Ascending aorta (tissue), 2 donors: ENCODE data around the gene SDF2. TPM values are rescaled to one million over a fixed set of nuclear protein-coding genes. Genes with fewer than 3 reads are reported as not detected.

Experiments
- DNase-seq, 2 donors: peaks; one replicate each; pipeline ENCODE4 v3.0.0-alpha.2; 2019; ENCODE audit warnings: low spot score in 2 of 2
- H3K27ac ChIP-seq, 2 donors: fragments of 200-600 bp; sonication (generic); one replicate each; pipeline ENCODE4 v1.5.1; 2016 to 2017; ENCODE audit warnings: mild to moderate bottlenecking in 1 of 2
- H3K27me3 ChIP-seq: fragments of 200-600 bp; sonication (generic); one replicate; pipeline ENCODE4 v1.5.1; 2017
- H3K36me3 ChIP-seq, 2 donors: fragments of 200-600 bp; sonication (generic); one replicate each; pipeline ENCODE4 v1.5.1; 2016
- H3K4me1 ChIP-seq, 2 donors: fragments of 200-600 bp; sonication (generic); one replicate each; pipeline ENCODE4 v1.5.1; 2016 to 2017; ENCODE audit warnings: mild to moderate bottlenecking in 1 of 2
- H3K4me3 ChIP-seq, 2 donors: fragments of 200-600 bp; sonication (generic); one replicate each; pipeline ENCODE4 v1.5.1; 2016 to 2017; ENCODE audit warnings: mild to moderate bottlenecking in 1 of 2
- H3K9me3 ChIP-seq, 2 donors: fragments of 200-600 bp; sonication (generic); one replicate each; pipeline ENCODE4 v1.5.1; 2016
- CTCF ChIP-seq, 3 experiments: fragments of 200-600 bp in 2 of 3; fragments of 450-650 bp in 1 of 3; sonication (generic) in 2 of 3; IDR thresholded peaks; one replicate each; pipeline ENCODE4 v1.5.1; 2016 to 2019; ENCODE audit warnings: antibody characterized with exemption in 3 of 3, mild to moderate bottlenecking in 1 of 3, moderate library complexity in 1 of 3
- intact Hi-C: fragments of 100-400 bp; cut with DNase I; formaldehyde crosslinking; loops from one replicate; pipeline ENCODE4 v1.15.1; 2023
- total RNA-seq: library from RNA; depleted of rRNA; stranded (reverse); fragments of >200 nt; gene quantifications from one replicate; pipeline ENCODE4 v1.1.0, GENCODE V29; 2016

SDF2 gene
- total RNA-seq, 1 donor from 2014 or later: 51.9 TPM

- Histone ChIP-seq H3K4me1 (no peaks in the 10 kb centered on the region), H3K4me3 (no peak overlapping the region), H3K36me3 (peaks cover 95 to 100% of the 10 kb centered on the region in 2 donors), H3K9me3 (no peaks in the 10 kb centered on the region), H3K27me3 (no peaks in the 10 kb centered on the region), H3K27ac (no peak overlapping the region)
- no peak for TF ChIP-seq CTCF (IDR thresholded peaks at IDR 0.05)
- intact Hi-C loops: no loop called here
- DNase-seq: no peak
These were observed 14.3 kb upstream of the SDF2 start for GRCh38 chr17:28675980-28676379.

DNA sequence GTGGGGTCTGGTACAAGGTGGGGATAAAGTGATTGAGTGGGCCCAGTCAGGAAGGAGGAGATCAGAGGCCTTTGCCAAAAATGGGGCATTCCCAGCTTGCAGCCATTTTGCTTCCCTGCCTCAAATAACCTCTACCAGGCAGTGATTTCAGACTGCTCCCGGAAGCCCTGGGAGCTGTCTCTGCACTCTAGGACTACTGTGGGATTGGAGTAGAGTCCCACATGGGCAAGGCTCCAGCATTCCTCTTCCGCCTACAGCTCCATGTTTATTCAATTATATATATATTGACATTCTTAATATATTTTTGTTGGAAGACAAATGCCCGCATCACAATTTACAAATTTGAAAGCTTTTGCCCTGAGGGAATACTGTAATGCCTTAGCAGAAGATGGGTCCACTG lies 13.8 kb upstream of the SDF2 start:
- intact Hi-C loops: no loop called here
- Histone ChIP-seq H3K27ac (no peak overlapping the region), H3K9me3 (no peaks in the 10 kb centered on the region), H3K4me3 (no peak overlapping the region), H3K27me3 (no peaks in the 10 kb centered on the region), H3K4me1 (no peaks in the 10 kb centered on the region), H3K36me3 (peaks cover 92 to 99% of the 10 kb centered on the region in 2 donors)
- TF ChIP-seq CTCF (IDR thresholded peaks at IDR 0.05): no peak
- DNase-seq: no peak

DNA sequence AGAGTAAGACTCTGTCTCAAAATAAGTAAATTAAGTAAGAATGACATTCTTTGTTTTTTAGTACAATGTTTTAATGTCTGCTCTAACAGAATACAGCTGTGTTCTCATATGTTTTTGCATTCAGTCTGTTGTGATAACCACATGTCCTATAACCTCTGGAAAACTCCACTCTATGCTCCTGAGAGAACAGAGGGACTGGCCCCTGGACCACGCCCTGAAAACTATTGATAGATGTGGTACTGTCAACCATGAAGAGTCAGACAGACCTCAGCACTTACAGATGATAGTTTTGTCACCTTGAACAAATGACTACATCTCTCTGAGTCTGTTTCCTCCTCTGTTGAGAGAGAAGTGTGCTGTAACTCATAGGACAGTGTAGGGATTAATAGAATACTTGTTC lies 8.2 kb upstream of the SDF2 start:
- H3K9me3 ChIP-seq: no peaks in the 10 kb centered on the region
- DNase-seq: no peak
- intact Hi-C loops: no loop called here
- H3K4me1 ChIP-seq: no peaks in the 10 kb centered on the region
- no peak for TF ChIP-seq CTCF (IDR thresholded peaks at IDR 0.05)
- peaks cover 44 to 64% of the 10 kb centered on the region in 2 donors for H3K36me3 ChIP-seq
- H3K27me3 ChIP-seq: no peaks in the 10 kb centered on the region
- H3K27ac ChIP-seq: no peak overlapping the region
- no peak overlapping the region for H3K4me3 ChIP-seq

GRCh38 chr17:28667870-28668269 lies 6.2 kb upstream of the SDF2 start:
- intact Hi-C loops: no loop called here
- Histone ChIP-seq H3K36me3 (peaks cover 23 to 44% of the 10 kb centered on the region in 2 donors), H3K27me3 (no peaks in the 10 kb centered on the region), H3K27ac (no peak overlapping the region), H3K4me3 (no peak overlapping the region), H3K4me1 (peaks cover 11 to 15% of the 10 kb centered on the region in 2 donors), H3K9me3 (no peaks in the 10 kb centered on the region)
- TF ChIP-seq CTCF (IDR thresholded peaks at IDR 0.05): no peak
- DNase-seq: no peak

DNA sequence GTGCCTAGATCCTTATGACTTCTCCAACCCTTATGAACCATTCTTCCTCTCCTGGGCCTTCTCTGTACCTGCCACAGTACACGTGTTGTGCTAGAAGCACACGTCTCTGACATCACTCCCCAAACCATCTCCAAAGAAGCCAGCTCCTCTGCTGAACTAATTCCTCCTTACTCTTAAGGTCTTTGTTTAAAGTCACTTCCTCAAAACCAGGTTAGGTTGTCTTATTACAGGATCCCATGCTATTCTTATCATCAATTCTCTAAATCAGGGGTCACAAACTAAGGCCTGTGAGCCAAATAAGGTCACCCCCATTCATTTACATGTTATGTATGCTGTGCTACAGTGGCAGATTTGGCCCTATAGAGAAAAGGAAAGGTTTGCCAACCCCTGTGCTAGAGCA lies 4.3 kb upstream of the SDF2 start:
- no peak for TF ChIP-seq CTCF (IDR thresholded peaks at IDR 0.05)
- DNase-seq: no peak
- Histone ChIP-seq H3K36me3 (peaks cover 10 to 25% of the 10 kb centered on the region in 2 donors), H3K4me1 (peaks cover 15 to 19% of the 10 kb centered on the region in 2 donors), H3K4me3 (no peak overlapping the region), H3K27me3 (no peaks in the 10 kb centered on the region), H3K9me3 (no peaks in the 10 kb centered on the region), H3K27ac (no peak overlapping the region)
- intact Hi-C loops: no loop called here

- DNase-seq: no peak
- Histone ChIP-seq H3K27ac (no peak overlapping the region), H3K36me3 (peaks cover 14 to 27% of the 10 kb centered on the region in 2 donors), H3K9me3 (no peaks in the 10 kb centered on the region), H3K4me1 (peaks cover 16 to 26% of the 10 kb centered on the region in 2 donors), H3K27me3 (no peaks in the 10 kb centered on the region), H3K4me3 (peak overlapping the region in 1 of 2 donors; percentile 70)
- intact Hi-C loops: loop anchor here (2.0 kb wide), 1 partner anchor 93 kb away; the partner anchor contains the start of gene PIGS
- TF ChIP-seq CTCF (IDR thresholded peaks at IDR 0.05): no peak
These were observed 2.0 kb upstream of the SDF2 start for GRCh38 chr17:28663723-28664122.
